T-helper 2 cell treated with Interferon-gamma antibody and Interleukin-4, amounts not matched to agents 5 μg/mL and 100 μg/mL, for 36 hours (primary cell): Measurements from ENCODE around the gene FGD4.
A peak's percentile ranks its signal among the peaks of the same experiment; 100 is the strongest.

ENCODE experiments used
- DNase-seq: peaks from one replicate; pipeline ENCODE4 v3.0.0; 2021; ENCODE audit warnings: low spot score
- H3K27ac Mint-ChIP-seq: one replicate; pipeline ENCODE4 v1.8.0; 2021; ENCODE audit warnings: mild to moderate bottlenecking, mixed read lengths
- H3K27me3 Mint-ChIP-seq: one replicate; pipeline ENCODE4 v1.8.0; 2021; ENCODE audit warnings: low read depth, mixed read lengths
- H3K36me3 Mint-ChIP-seq: one replicate; pipeline ENCODE4 v1.8.0; 2021; ENCODE audit warnings: low read depth, mixed read lengths
- H3K4me1 Mint-ChIP-seq: one replicate; pipeline ENCODE4 v1.8.0; 2021; ENCODE audit warnings: low read depth, mixed read lengths
- H3K4me3 Mint-ChIP-seq: one replicate; pipeline ENCODE4 v1.8.0; 2022; ENCODE audit warnings: mild to moderate bottlenecking, moderate library complexity, mixed read lengths
- H3K9me3 Mint-ChIP-seq: one replicate; pipeline ENCODE4 v1.8.0; 2021; ENCODE audit warnings: mixed read lengths

FGD4 gene

GRCh38 chr12:32644431-32644830 is 245.1 kb downstream of the FGD4 start:
- no peaks in the 10 kb centered on the region for H3K9me3 Mint-ChIP-seq
- H3K27me3 Mint-ChIP-seq, result no peaks in the 10 kb centered on the region
- peaks cover 5% of the 10 kb centered on the region for H3K4me1 Mint-ChIP-seq
- DNase-seq, result no peak
- no peak overlapping the region for H3K27ac Mint-ChIP-seq
- no peak overlapping the region for H3K4me3 Mint-ChIP-seq
- no peaks in the 10 kb centered on the region for H3K36me3 Mint-ChIP-seq

- no peak overlapping the region for H3K27ac Mint-ChIP-seq
- no peaks in the 10 kb centered on the region for H3K27me3 Mint-ChIP-seq
- no peak for DNase-seq
- no peaks in the 10 kb centered on the region for H3K36me3 Mint-ChIP-seq
- no peaks in the 10 kb centered on the region for H3K9me3 Mint-ChIP-seq
- H3K4me3 Mint-ChIP-seq, result no peak overlapping the region
- peaks cover 8% of the 10 kb centered on the region for H3K4me1 Mint-ChIP-seq
Measured at GRCh38 chr12:32647275-32647674, 247.9 kb downstream of the FGD4 start.

GRCh38 chr12:32650508-32650907 is 251.2 kb downstream of the FGD4 start:
- no peak overlapping the region for H3K27ac Mint-ChIP-seq
- no peaks in the 10 kb centered on the region for H3K27me3 Mint-ChIP-seq
- no peak for DNase-seq
- H3K4me3 Mint-ChIP-seq, result no peak overlapping the region
- H3K36me3 Mint-ChIP-seq, result no peaks in the 10 kb centered on the region
- no peaks in the 10 kb centered on the region for H3K9me3 Mint-ChIP-seq
- peaks cover 3% of the 10 kb centered on the region for H3K4me1 Mint-ChIP-seq

- Mint-ChIP-seq H3K9me3 (no peaks in the 10 kb centered on the region), H3K4me3 (no peak overlapping the region), H3K36me3 (no peaks in the 10 kb centered on the region), H3K4me1 (peaks cover 3% of the 10 kb centered on the region), H3K27me3 (no peaks in the 10 kb centered on the region), H3K27ac (no peak overlapping the region)
- no peak for DNase-seq
Measured at GRCh38 chr12:32651151-32651955, 252.0 kb downstream of the FGD4 start.

- no peak overlapping the region for H3K27ac Mint-ChIP-seq
- no peaks in the 10 kb centered on the region for H3K27me3 Mint-ChIP-seq
- no peaks in the 10 kb centered on the region for H3K36me3 Mint-ChIP-seq
- no peak for DNase-seq
- no peak overlapping the region for H3K4me3 Mint-ChIP-seq
- H3K9me3 Mint-ChIP-seq, result no peaks in the 10 kb centered on the region
- H3K4me1 Mint-ChIP-seq, result peaks cover 3% of the 10 kb centered on the region
Measured at GRCh38 chr12:32651956-32652210, 252.5 kb downstream of the FGD4 start.

GRCh38 chr12:32659908-32660440 is 260.6 kb downstream of the FGD4 start:
- no peak for DNase-seq
- Mint-ChIP-seq H3K4me3 (no peak overlapping the region), H3K27me3 (no peaks in the 10 kb centered on the region)

GRCh38 chr12:32661706-32662105 is 262.3 kb downstream of the FGD4 start:
- Mint-ChIP-seq H3K9me3 (no peaks in the 10 kb centered on the region), H3K36me3 (no peaks in the 10 kb centered on the region), H3K4me3 (no peak overlapping the region), H3K27me3 (no peaks in the 10 kb centered on the region), H3K27ac (no peak overlapping the region), H3K4me1 (peaks cover 7% of the 10 kb centered on the region)
- no peak for DNase-seq

More at GRCh38 chr12:32659908-32660440, 260.6 kb downstream of the FGD4 start:
- Mint-ChIP-seq H3K27ac (no peak overlapping the region), H3K36me3 (no peaks in the 10 kb centered on the region), H3K4me1 (peaks cover 7% of the 10 kb centered on the region), H3K9me3 (no peaks in the 10 kb centered on the region)

GRCh38 chr12:32662665-32663064 is 263.3 kb downstream of the FGD4 start:
- H3K36me3 Mint-ChIP-seq, result no peaks in the 10 kb centered on the region
- H3K27me3 Mint-ChIP-seq, result no peaks in the 10 kb centered on the region
- H3K9me3 Mint-ChIP-seq, result no peaks in the 10 kb centered on the region
- H3K4me1 Mint-ChIP-seq, result peaks cover 4% of the 10 kb centered on the region
- H3K4me3 Mint-ChIP-seq, result no peak overlapping the region
- H3K27ac Mint-ChIP-seq, result no peak overlapping the region
- DNase-seq, result no peak

- Mint-ChIP-seq H3K27ac (no peak overlapping the region), H3K27me3 (no peaks in the 10 kb centered on the region), H3K9me3 (peaks cover 8% of the 10 kb centered on the region), H3K4me1 (no peaks in the 10 kb centered on the region), H3K4me3 (no peak overlapping the region), H3K36me3 (no peaks in the 10 kb centered on the region)
- no peak for DNase-seq
Measured at GRCh38 chr12:32666018-32666417, 266.7 kb downstream of the FGD4 start.

- Mint-ChIP-seq H3K4me3 (no peak overlapping the region), H3K27ac (no peak overlapping the region), H3K4me1 (no peaks in the 10 kb centered on the region), H3K27me3 (no peaks in the 10 kb centered on the region), H3K9me3 (peaks cover 8% of the 10 kb centered on the region), H3K36me3 (no peaks in the 10 kb centered on the region)
- no peak for DNase-seq
Measured at GRCh38 chr12:32669584-32669983, 270.2 kb downstream of the FGD4 start.

- DNase-seq, result peak; percentile 10
Measured at GRCh38 chr12:32671930-32672780, 272.8 kb downstream of the FGD4 start.

GRCh38 chr12:32679091-32679919 is 279.9 kb downstream of the FGD4 start, which contains the start of gene DNM1L:
Gene DNM1L (plus strand): TSS chr12:32679301. CDS start chr12:32679364, 63 bp downstream.
- Mint-ChIP-seq H3K9me3 (no peaks in the 10 kb centered on the region), H3K4me3 (peak within 1 kb of the TSS; percentile 96), H3K27me3 (no peaks in the 10 kb centered on the region), H3K4me1 (peaks cover 26% of the 10 kb centered on the region), H3K36me3 (peaks cover 5% of the 10 kb centered on the region), H3K27ac (peak within 1 kb of the TSS; percentile 87)
- DNase-seq, result peak; percentile 93

More at GRCh38 chr12:32671930-32672780, 272.8 kb downstream of the FGD4 start:
- H3K27me3 Mint-ChIP-seq, result no peaks in the 10 kb centered on the region
- peaks cover 8% of the 10 kb centered on the region for H3K9me3 Mint-ChIP-seq
- no peaks in the 10 kb centered on the region for H3K36me3 Mint-ChIP-seq
- H3K4me3 Mint-ChIP-seq, result no peak overlapping the region
- H3K4me1 Mint-ChIP-seq, result no peaks in the 10 kb centered on the region
- H3K27ac Mint-ChIP-seq, result no peak overlapping the region

GRCh38 chr12:32679920-32680237 is 280.5 kb downstream of the FGD4 start:
- peaks cover 26% of the 10 kb centered on the region for H3K4me1 Mint-ChIP-seq
- H3K36me3 Mint-ChIP-seq, result peaks cover 5% of the 10 kb centered on the region
- H3K27me3 Mint-ChIP-seq, result no peaks in the 10 kb centered on the region
- DNase-seq, result no peak
- no peaks in the 10 kb centered on the region for H3K9me3 Mint-ChIP-seq
- peak overlapping the region; percentile 87 for H3K27ac Mint-ChIP-seq
- H3K4me3 Mint-ChIP-seq, result peak overlapping the region; percentile 96
